ENCODE results near the gene MAGI1.

Gene MAGI1

GRCh38 chr3:65848024-65848423 lies 190.7 kb downstream of the MAGI1 start:
- peaks cover 0 to 21% (median 5%) of the 10 kb centered on the region in 4 donors for H3K4me1 ChIP-seq
- intact Hi-C loops (cut with DNase I; ENCODE audit: low total_unique reads), result no loop called here
- no peak overlapping the region for H3K27ac ChIP-seq
- H3K36me3 ChIP-seq, result no peaks in the 10 kb centered on the region
- H3K27me3 ChIP-seq, result no peaks in the 10 kb centered on the region
- TF ChIP-seq, protein P1, sequence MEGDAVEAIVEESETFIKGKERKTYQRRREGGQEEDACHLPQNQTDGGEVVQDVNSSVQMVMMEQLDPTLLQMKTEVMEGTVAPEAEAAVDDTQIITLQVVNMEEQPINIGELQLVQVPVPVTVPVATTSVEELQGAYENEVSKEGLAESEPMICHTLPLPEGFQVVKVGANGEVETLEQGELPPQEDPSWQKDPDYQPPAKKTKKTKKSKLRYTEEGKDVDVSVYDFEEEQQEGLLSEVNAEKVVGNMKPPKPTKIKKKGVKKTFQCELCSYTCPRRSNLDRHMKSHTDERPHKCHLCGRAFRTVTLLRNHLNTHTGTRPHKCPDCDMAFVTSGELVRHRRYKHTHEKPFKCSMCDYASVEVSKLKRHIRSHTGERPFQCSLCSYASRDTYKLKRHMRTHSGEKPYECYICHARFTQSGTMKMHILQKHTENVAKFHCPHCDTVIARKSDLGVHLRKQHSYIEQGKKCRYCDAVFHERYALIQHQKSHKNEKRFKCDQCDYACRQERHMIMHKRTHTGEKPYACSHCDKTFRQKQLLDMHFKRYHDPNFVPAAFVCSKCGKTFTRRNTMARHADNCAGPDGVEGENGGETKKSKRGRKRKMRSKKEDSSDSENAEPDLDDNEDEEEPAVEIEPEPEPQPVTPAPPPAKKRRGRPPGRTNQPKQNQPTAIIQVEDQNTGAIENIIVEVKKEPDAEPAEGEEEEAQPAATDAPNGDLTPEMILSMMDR (IDR thresholded peaks at IDR 0.05), result no peak
- DNase-seq, result no peak
- H3K9me3 ChIP-seq, result no peaks in the 10 kb centered on the region
- no peak overlapping the region for H3K4me3 ChIP-seq

- no peaks in the 10 kb centered on the region for H3K27me3 ChIP-seq
- H3K36me3 ChIP-seq, result no peaks in the 10 kb centered on the region
- DNase-seq, result no peak
- H3K27ac ChIP-seq, result no peak overlapping the region
- H3K4me1 ChIP-seq, result peaks cover 0 to 21% (median 5%) of the 10 kb centered on the region in 4 donors
- no peaks in the 10 kb centered on the region for H3K9me3 ChIP-seq
- intact Hi-C loops (cut with DNase I; ENCODE audit: low total_unique reads), result no loop called here
- TF ChIP-seq, protein P1 (IDR thresholded peaks at IDR 0.05), result no peak
- no peak overlapping the region for H3K4me3 ChIP-seq
Observed at GRCh38 chr3:65846936-65847335, 191.8 kb downstream of the MAGI1 start.

GRCh38 chr3:65844370-65844769 lies 194.3 kb downstream of the MAGI1 start:
- Histone ChIP-seq H3K9me3 (no peaks in the 10 kb centered on the region), H3K27ac (no peak overlapping the region), H3K27me3 (no peaks in the 10 kb centered on the region), H3K4me1 (peaks cover 0 to 21% (median 4%) of the 10 kb centered on the region in 4 donors), H3K4me3 (no peak overlapping the region), H3K36me3 (no peaks in the 10 kb centered on the region)
- intact Hi-C loops (cut with DNase I; ENCODE audit: low total_unique reads), result no loop called here
- no peak for DNase-seq
- TF ChIP-seq, protein P1 (IDR thresholded peaks at IDR 0.05), result no peak

DNA sequence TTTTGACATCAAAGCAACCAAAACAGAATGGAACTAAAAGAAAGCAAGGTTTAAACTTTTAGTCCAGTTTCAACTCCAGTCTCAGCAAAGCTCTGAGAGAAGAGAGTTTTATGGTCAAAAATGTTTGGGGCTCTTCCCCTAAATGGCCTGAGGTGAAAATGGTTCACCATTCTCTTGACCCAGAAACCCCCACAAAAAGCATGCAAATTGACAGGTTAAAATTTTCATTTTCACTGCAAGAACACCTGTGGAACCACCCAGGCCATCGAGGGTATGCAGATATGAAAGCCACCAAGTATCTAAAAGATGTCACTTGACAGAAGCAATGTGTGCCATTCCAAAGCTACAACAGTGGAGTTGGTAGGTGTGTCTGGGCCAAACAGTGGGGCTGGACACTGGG lies 195.0 kb downstream of the MAGI1 start:
- Histone ChIP-seq H3K27ac (no peak overlapping the region), H3K4me1 (peaks cover 0 to 21% (median 4%) of the 10 kb centered on the region in 4 donors), H3K27me3 (no peaks in the 10 kb centered on the region), H3K9me3 (no peaks in the 10 kb centered on the region), H3K36me3 (no peaks in the 10 kb centered on the region), H3K4me3 (no peak overlapping the region)
- intact Hi-C loops (cut with DNase I; ENCODE audit: low total_unique reads), result no loop called here
- TF ChIP-seq, protein P1 (IDR thresholded peaks at IDR 0.05), result no peak
- no peak for DNase-seq

- Histone ChIP-seq H3K9me3 (no peaks in the 10 kb centered on the region), H3K4me3 (no peak overlapping the region), H3K36me3 (no peaks in the 10 kb centered on the region), H3K27ac (no peak overlapping the region), H3K4me1 (peaks cover 0 to 19% (median 0%) of the 10 kb centered on the region in 4 donors), H3K27me3 (no peaks in the 10 kb centered on the region)
- intact Hi-C loops (cut with DNase I; ENCODE audit: low total_unique reads), result no loop called here
- DNase-seq, result no peak
- TF ChIP-seq, protein P1 (IDR thresholded peaks at IDR 0.05), result no peak
Observed at GRCh38 chr3:65837604-65838003, 201.1 kb downstream of the MAGI1 start.

DNA sequence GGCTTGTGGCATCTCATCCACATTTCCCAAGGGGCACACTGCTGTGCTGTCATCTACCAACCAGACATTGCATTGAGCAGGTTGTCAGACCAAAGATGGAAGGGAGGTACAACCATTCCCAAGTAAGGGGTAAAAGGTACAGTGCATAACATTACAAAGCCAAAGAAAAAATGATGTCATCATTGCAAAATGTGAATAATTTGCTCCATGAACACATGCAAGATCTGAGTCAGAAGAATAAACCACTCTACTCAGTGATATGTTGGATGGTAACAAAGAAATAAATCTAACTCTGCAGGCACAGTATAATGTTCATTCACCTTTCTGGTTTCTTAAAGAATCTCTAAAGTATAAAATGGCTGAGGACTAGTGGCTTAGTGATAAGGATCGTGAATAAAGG lies 202.7 kb downstream of the MAGI1 start:
- intact Hi-C loops (cut with DNase I; ENCODE audit: low total_unique reads), result no loop called here

More for the DNA sequence above, 202.7 kb downstream of the MAGI1 start:
- Histone ChIP-seq H3K27me3 (no peaks in the 10 kb centered on the region), H3K27ac (no peak overlapping the region), H3K9me3 (no peaks in the 10 kb centered on the region), H3K36me3 (no peaks in the 10 kb centered on the region), H3K4me1 (peaks cover 0 to 31% (median 2%) of the 10 kb centered on the region in 4 donors), H3K4me3 (no peak overlapping the region)
- DNase-seq, result no peak
- TF ChIP-seq, protein P1 (IDR thresholded peaks at IDR 0.05), result no peak

Measured in tibial artery (tissue), 4 donors.